SKM-1 (cell line): ENCODE data around the gene RFX2.
"Not testable (repeated sequence)": the region's sequence is repeated elsewhere in the genome, so short reads cannot be mapped to it uniquely, and the experiment has no call there.

Experiments
- DNase-seq: peaks from one replicate; lab custom pipeline; 2025; ENCODE audit not compliant: unreplicated experiment; lab: John Stamatoyannopoulos, UW

The RFX2 gene

GRCh38 chr19:5993648-5994358 lies 116.5 kb downstream of the RFX2 start:
- no peak for DNase-seq

GRCh38 chr19:5993201-5993600 lies 117.1 kb downstream of the RFX2 start:
- no peak for DNase-seq

GRCh38 chr19:5992756-5993155 lies 117.5 kb downstream of the RFX2 start:
- no peak for DNase-seq

GRCh38 chr19:5991244-5991838 lies 119.0 kb downstream of the RFX2 start:
- DNase-seq = no peak

DNA sequence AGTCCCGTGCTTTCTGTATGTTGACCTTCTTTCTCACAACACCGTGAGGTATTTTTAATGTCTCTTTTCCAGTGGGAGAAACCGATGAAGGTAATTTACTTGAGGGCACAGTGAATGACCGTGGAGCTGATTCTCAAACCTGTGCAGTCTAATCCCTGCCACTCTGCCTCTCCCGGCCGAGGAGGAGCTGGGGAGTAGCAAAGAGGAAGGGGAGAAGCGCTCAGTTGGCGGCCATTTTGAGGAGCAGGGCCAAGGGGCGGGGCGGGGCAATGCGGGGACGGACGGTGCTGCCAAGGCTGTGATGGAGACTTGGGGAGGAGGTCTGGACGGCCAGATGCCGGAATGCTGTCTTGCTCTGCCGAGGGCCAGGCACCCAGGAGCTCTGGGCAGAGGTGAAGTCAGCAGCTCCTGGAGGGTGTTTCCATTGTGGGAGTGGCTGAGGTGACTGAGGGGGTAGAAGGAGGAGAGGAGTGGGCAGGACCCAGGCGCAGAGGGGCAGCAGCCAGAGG lies 120.0 kb downstream of the RFX2 start:
- DNase-seq = no peak

DNA sequence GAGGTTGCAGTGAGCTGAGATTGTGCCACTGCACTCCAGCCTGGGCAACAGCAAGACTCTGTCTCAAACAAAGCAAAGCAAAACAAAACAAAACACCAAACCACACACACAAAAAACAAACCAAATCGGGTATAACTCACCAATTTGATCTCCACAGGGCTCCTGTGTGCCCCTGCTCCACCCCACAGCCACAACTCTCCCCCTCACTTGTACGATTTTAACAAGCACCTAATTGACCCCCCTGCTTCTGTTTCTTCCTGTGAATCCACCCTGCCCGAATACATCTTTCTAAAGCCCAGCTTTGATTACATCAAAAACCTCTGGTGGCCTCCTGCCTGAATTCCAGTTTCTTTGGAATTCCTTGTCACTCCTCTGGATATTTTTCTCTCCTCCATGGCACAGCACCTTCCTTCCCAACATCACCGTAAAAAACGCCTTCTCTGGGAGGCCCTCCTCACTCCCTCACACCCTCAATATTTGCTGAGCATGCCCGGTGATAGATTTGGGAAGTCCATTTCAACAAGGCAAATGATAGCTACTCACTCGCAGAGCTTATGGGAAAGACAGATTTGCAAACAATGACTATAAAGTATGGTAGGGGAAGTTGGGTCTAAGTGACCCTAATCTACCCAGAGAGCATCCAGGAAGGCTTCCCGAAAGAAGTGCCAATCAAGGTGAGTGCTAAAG lies 120.8 kb downstream of the RFX2 start:
- no peak for DNase-seq

- no peak for DNase-seq
Observed at GRCh38 chr19:5988517-5989387, 121.5 kb downstream of the RFX2 start.

- DNase-seq = peak; percentile 63
Observed at GRCh38 chr19:5987077-5987818, 123.1 kb downstream of the RFX2 start.

DNA sequence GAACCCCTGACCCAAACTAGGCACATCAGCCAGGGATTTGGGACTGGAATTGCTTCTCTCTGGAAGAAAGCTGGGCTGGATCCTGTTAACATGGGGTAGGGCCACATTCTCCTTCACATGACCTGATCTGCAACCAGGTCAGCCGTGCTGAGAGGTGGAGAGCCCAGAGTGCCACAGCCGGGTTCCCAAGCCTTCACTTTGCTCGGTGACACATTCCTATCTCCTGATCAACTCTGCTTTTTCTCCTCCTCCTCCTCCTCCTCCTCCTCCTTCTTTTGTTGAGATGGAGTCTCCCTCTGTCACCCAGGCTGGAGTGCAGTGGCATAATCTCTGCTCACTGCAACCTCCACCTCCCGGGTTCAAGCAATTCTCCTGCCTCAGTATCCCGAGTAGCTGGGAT lies 124.5 kb downstream of the RFX2 start:
- not testable (repeated sequence) for DNase-seq

DNA sequence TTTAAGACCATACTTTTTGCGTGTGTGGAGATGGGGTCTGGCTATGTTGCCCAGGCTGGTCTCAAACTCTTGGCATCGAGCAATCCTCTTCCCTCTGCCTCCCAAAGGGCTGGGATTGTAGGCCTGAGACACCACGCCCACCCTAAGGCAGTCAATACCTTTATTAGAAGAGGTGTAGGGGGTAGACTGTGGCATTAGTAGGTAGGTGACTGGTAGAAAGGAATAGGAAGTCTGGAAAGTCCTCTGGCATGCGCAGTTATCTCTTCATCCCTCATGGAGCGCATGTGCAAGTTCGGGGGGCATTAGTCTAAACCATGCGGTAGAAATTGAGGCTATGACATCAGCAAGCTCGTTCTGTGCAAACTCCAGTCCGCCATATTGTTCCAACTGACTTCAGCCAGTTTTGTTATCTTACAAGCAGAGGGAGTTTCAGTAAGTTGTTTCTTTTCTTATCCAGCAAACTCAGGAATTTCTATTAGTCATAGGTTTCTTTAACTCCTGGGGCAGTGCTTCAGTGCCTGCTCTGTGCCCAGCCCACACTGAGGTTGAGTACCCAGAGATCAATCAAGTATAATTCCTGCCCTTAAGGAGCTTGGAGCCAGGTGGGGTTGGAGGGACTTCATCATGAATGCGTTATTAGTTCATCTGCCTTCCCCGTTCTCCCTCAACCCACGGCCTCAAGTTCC lies 125.1 kb downstream of the RFX2 start:
- no peak for DNase-seq

GRCh38 chr19:5984600-5984999 lies 125.7 kb downstream of the RFX2 start:
- no peak for DNase-seq

- no peak for DNase-seq
Observed at GRCh38 chr19:5983367-5983955, 126.8 kb downstream of the RFX2 start.

DNA sequence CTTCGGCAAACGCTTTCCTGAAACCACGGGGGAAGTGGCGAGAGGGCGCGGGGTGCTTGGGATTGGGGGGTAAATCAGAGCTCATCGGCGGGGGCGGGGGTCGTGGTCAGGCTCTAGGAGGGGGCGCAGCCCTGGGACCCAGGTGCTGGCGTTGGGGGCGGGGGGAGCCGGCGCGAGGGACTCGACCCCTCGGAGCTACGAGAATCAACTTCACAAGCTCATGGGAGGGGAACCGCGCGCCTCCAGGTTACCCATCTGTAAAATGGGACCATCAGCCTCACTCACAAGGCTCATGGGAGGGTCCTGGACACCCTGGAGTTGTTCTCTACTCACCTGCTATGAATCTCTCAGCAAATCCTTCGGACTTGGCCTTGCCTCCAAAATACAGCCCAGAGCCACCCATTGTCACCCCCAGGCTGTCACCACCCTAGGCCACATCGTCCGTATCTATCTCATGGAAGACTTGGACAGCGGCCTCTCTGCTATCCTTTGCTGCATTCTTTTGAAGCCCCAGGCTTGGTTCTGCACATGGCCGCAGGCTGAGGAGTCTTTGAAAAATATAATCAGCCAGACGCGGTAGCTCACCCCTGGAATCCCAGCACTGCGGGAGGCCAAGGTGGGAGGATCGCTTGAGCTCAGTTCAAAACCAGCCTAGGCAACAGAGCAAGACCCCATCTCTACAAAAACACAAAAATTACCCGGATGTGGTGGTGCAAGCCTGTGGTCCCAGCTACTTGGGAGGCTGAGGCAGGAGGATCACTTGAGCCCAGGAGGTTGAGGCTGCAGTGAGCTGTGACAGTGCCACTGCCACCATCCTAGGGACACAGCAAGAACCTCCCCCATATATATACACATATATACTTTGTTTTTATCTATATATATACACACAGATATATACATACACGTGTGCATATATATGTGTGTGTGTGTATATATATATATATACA lies 131.4 kb downstream of the RFX2 start:
- DNase-seq = no peak

DNA sequence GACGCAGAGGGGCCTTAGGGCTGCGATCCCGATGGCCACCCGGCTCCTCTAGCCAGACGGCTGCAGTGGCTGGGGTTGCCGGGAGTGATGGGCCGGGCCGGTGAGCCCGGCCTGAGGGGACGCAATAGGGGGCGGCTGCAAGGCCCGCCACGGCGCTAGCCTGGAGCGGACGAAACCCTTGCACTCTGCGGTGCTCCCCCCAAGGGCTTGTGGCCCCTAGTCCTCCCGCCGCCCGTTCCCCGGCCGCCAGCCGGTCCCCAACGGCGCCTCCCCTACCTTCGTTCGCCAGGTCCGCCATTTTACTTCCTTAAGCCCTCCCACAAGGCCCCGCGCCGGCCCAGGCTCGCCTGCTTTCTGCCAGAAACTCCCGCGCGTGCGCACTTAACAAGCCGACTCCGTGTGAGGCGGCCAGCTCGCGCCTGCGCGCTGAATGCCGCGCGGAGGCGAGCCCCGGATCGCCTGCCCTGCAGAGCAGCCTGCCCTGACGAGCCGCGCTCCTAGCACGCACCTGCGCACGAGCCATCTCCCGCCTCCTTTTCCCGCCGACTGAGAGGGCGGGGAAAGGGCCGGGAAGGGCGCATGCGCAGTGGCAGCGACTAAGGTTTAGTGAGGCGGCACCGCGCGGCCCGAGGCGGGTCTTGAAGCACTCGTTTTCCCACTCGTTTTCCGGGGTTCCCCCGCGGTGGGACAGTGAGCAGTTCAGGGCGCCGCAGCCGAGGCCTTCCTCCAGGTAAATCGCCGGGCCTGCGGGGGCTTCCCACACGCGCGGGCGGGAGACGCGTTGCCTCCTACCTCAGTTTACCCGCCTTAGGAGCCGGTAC lies 132.3 kb downstream of the RFX2 start, which contains the start of gene RANBP3:
Gene RANBP3 (minus strand): TSS at position 356 of the 821 bp plus-strand sequence. CDS start 58 bp downstream, at position 298.
- DNase-seq = peak; percentile 99

DNA sequence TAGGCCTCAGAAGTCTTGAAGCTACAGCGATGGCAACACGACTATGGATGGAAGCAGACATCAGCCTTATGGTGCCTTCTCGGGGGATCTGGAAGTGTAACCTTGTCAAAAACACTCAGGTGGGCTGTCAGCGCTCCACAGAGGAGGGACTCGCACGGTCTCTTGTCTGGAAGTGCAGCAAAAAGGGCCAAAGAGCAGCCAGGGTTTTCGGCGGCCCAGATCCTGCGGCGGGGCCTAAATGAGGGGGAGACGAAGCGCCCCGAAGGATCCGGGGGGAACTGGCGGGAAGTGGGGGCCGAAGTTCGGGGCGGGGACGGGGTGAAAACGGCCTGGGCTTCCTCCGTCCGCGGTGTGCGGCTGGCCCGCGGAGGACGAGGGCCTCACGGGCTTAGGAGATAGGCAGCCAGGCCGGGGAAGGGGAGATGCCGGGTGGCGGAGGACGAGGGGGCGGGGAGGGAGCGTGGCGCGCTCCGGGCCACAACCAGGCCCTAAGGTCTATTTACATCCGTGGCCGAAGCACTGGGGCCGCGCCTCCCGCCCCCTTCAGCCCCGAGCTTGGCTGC lies 133.0 kb downstream of the RFX2 start:
- DNase-seq = no peak

- no peak for DNase-seq
Observed at GRCh38 chr19:5976768-5977167, 133.5 kb downstream of the RFX2 start.

- no peak for DNase-seq
Observed at GRCh38 chr19:5975388-5975728, 134.9 kb downstream of the RFX2 start.
